Pulmonary artery endothelial cell (primary cell): ENCODE data around the gene RALGPS1. TPM values are rescaled to one million over a fixed set of nuclear protein-coding genes. Genes with fewer than 3 reads are reported as not detected.

Experiments used
- DNase-seq: peaks from one replicate; pipeline ENCODE4 v3.0.0-alpha.2; 2011; ENCODE audit warnings: low read depth, low spot score
- total RNA-seq: library from RNA; depleted of rRNA; stranded (reverse); fragments of >200 nt; gene quantifications from 2 replicates; pipeline ENCODE4 v1.2.3, GENCODE V29; 2014

Gene RALGPS1
- total RNA-seq, 1 donor from 2014 or later, result 2.4 TPM

DNA sequence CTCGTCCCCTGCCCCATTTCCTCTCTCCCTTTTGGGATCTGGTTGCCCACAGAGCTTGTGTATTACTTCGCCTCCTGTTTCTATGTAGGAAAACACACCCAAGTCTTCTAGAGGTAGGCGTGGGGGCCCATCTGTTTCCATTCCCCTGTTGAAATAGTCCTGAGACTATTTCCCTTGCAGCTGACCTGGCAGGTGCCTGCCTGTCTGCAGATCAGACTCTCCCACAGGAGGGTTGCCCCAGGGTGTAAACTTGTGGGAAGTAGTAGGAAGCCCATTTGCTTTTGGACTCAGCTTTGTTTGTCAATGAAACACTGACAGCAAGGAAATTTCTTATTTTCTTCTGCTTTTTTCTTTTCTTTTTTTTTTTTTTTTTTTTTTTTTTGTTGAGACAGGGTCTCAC lies 333.7 kb downstream of the RALGPS1 start:
- DNase-seq, result no peak

- no peak for DNase-seq
Observed at GRCh38 chr9:127249877-127250276, 335.3 kb downstream of the RALGPS1 start.

DNA sequence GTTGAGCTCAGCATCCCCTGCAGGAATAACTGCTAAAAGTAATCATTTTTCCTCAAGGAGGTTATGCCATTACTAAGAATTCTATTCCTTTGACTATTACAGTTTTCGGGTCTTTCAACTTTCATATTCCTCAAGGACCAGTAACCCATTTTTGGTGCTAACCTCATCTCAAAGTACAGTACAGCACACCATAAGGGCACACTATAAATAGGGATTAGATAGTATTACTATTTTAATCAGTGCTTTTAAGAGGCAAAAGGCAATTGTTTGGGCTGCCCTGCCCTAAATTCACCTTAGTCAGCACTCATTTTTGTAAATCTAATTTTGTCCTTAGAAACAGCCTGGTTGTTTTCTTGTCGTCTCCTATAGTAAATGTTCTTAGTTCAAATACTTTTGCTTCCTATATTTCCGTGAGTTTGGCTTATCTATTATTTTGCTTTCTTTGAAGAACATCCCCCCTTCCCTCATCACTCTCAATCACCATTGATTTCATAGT lies 336.4 kb downstream of the RALGPS1 start:
- DNase-seq, result no peak

GRCh38 chr9:127252410-127253318 lies 338.1 kb downstream of the RALGPS1 start:
- DNase-seq, result no peak

GRCh38 chr9:127253446-127253845 lies 338.9 kb downstream of the RALGPS1 start:
- DNase-seq, result no peak

- no peak for DNase-seq
Observed at GRCh38 chr9:127255692-127256091, 341.1 kb downstream of the RALGPS1 start.

GRCh38 chr9:127256324-127256723 lies 341.7 kb downstream of the RALGPS1 start:
- DNase-seq, result no peak

- no peak for DNase-seq
Observed at GRCh38 chr9:127258606-127259471, 344.3 kb downstream of the RALGPS1 start.

DNA sequence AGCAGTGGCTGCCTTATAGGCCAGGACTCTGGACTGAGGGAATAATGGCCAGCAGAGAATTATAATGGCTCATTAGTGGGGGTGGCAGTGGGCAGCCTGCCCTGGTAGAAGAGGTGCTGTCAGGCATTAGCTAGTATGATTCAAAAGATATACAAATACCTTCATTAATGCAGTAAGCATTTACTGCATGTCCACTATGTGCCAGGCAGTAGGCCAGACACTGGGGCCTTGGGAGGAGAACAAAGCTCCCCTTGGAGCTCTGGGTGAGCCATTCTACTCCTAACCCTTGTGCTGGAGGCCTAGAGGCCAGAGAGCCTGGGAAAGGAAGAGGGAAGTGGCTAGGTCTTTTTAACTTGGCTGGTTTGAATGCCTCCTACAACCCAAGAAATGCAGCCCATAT lies 348.0 kb downstream of the RALGPS1 start:
- no peak for DNase-seq

- no peak for DNase-seq
Observed at GRCh38 chr9:127263237-127263636, 348.7 kb downstream of the RALGPS1 start.

DNA sequence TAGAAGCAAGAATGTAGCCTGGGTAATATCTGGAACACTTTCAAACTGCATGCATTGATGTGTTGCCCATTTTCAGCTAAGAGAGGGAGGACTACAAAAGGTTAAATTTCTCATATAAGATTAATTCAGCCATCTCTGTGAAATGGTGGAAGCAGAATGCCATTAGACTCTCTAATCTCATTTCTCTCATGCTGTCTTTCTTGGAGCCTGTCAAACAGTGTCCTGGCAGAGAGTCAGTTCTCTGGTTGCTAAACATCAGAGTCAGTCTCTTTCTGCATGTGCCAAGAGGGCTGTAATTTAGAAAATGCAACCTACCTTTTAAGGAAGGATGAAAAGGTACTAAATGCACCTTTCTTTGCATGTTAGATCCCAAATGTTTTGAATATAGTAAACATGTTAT lies 349.1 kb downstream of the RALGPS1 start:
- DNase-seq, result no peak

- DNase-seq, result no peak
Observed at GRCh38 chr9:127264462-127265219, 350.1 kb downstream of the RALGPS1 start, which contains the start of gene GARNL3. TSS of gene GARNL3 (plus strand) at chr9:127264774. CDS start at chr9:127264878, 104 bp downstream.

DNA sequence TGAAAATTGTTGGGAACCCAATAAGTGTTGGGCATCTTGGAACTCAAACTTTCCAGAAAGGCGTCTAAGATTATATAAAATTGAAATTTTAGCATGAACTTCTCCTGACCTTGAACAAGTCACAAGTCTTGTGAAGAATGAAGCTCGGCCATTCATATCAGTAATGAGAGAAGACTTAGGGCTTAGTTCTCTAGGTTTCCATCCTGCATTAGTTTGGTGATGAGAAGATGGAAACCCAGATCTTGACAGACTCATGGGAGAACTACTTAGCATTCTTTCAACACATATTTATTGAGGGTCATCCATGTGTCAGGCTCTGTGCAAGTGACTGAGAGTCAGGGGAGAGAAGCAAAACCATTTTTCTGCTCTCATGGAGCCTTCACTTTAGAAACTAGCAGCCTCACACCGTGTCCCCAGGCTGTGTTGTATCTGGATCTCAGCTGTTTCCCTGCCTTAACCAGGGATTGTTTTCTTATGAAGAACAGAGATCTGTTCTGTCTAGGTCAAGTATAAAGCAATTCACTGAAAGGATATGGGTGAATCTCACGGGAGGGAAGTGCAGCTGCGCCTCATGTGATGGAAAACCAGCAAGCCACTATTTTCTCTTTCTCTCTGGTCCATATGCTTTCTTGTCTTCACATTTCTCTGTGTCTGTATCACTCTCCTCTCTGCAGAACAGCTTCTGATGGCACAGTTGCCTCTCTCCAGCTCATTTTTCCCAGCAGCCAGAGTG lies 353.4 kb downstream of the RALGPS1 start:
- no peak for DNase-seq

DNA sequence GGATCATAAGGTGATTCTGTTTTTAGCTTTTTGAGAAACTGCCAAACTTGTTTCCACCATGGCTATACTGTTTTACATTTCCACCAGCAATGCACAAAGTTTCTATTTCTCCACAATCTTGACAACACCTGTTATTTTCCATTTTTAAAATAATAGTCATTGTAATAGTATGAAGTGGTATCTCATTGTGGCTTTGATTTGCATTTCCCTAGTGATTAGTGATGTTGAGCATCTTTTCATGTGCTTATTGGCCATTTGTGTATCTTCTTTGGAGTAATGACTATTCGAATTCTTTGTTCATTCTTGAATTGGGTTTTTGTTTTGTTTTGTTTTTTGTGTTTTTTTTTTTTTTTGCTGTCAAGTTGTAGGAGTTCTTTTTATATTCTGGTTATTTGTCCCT lies 354.9 kb downstream of the RALGPS1 start:
- DNase-seq, result no peak

Other genes starting within 250 kb of the RALGPS1 start
- 7.4 and 7.8 TPM in 2 replicates for gene ZBTB43, start 109.7 kb upstream of the RALGPS1 start, total RNA-seq
- 8.4 and 8.7 TPM in 2 replicates for gene ZBTB34, start 54.1 kb upstream of the RALGPS1 start, total RNA-seq
- 15.5 and 17.8 TPM in 2 replicates for gene ANGPTL2, start 207.9 kb downstream of the RALGPS1 start, total RNA-seq